ENCODE data around the gene TGM5. TPM values are rescaled to one million over a fixed set of nuclear protein-coding genes. Genes with fewer than 3 reads are reported as not detected.
A peak's percentile ranks its signal among the peaks of the same experiment; 100 is the strongest.

The TGM5 gene
- total and polyA plus RNA-seq, 2 experiments from 2014 or later = not detected

- TF ChIP-seq ZNF462 (CRISPR knock-in tag; IDR thresholded peaks at IDR 0.05) = no peak
- TF ChIP-seq CREB1 (CRISPR knock-in tag; IDR thresholded peaks at IDR 0.05; ENCODE audit: low read depth) = no peak
- TF ChIP-seq ZNF114 (CRISPR knock-in tag; IDR thresholded peaks at IDR 0.05) = no peak
- no peak for TF ChIP-seq STAT1 (IDR thresholded peaks at IDR 0.05; ENCODE audit: unreplicated experiment)
- TF ChIP-seq EZH2 (IDR thresholded peaks at IDR 0.05; ENCODE audit: low read depth, unreplicated experiment) = no peak
- no peak for TF ChIP-seq EZH2phosphoT487 (IDR thresholded peaks at IDR 0.05; ENCODE audit: unreplicated experiment)
Measured at GRCh38 chr15:43214169-43214568, 52.6 kb downstream of the TGM5 start (continued).

GRCh38 chr15:43213466-43213865, 53.3 kb downstream of the TGM5 start:
- no peaks in the 10 kb centered on the region for H3K36me3 ChIP-seq (ENCODE audit: insufficient read depth)
- H4K20me1 ChIP-seq (replicated peaks; ENCODE audit: insufficient read depth) = no peaks in the 10 kb centered on the region
- H3K27ac Mint-ChIP-seq = no peak overlapping the region
- no peaks in the 10 kb centered on the region for H3F3A ChIP-seq (replicated peaks; ENCODE audit: low read depth)
- no peaks in the 10 kb centered on the region for H3K4me1 ChIP-seq (ENCODE audit: insufficient read depth)
- H3K9me3 Mint-ChIP-seq = no peaks in the 10 kb centered on the region
- no peak overlapping the region for H3K27ac ChIP-seq (ENCODE audit: low read depth)
- peaks cover 10% of the 10 kb centered on the region for H3K27me3 Mint-ChIP-seq (ENCODE audit: insufficient read depth, low read depth, poor library complexity)
- no peaks in the 10 kb centered on the region for H3K27me3 ChIP-seq (ENCODE audit: insufficient read depth)
- H2AFZ ChIP-seq = peak overlapping the region; percentile 96; the same call in 1 of the 2 replicates
- no peak overlapping the region for H3K4me3 Mint-ChIP-seq
- no peaks in the 10 kb centered on the region for H3K36me3 Mint-ChIP-seq (ENCODE audit: low read depth)
- no peaks in the 10 kb centered on the region for H3K79me2 ChIP-seq (replicated peaks; ENCODE audit: insufficient read depth)
- H3K9me2 ChIP-seq (ENCODE audit: insufficient read depth) = no peaks in the 10 kb centered on the region
- no peak for ATAC-seq
- H3K4me3 ChIP-seq = no peak overlapping the region
- H3K4me2 ChIP-seq = no peak overlapping the region
- DNase-seq (ENCODE audit: low spot score) = no peak
- peaks cover 12% of the 10 kb centered on the region; the same call in 2 of the 3 replicates for H3K4me1 Mint-ChIP-seq
- TF ChIP-seq ETS1 (IDR thresholded peaks at IDR 0.05) = no peak
- no peak for TF ChIP-seq STAT1 (IDR thresholded peaks at IDR 0.05; ENCODE audit: unreplicated experiment)
- TF ChIP-seq POLR2AphosphoS5 (IDR thresholded peaks at IDR 0.05; ENCODE audit: low read depth) = no peak
- no peak for TF ChIP-seq ZNF462 (CRISPR knock-in tag; IDR thresholded peaks at IDR 0.05)
